C4-2B (cell line): ENCODE measurements around the gene HES6.

Source experiments
- CTCF ChIP-seq: fragments of 450-650 bp; conservative IDR thresholded peaks from 2 replicates; pipeline ENCODE4 v1.5.1; 2017; ENCODE audit warnings: mild to moderate bottlenecking
- ZFX ChIP-seq: fragments of 450-650 bp; IDR thresholded peaks from 2 replicates; pipeline ENCODE4 v1.6.1; 2017

- TF ChIP-seq CTCF (peak; percentile 70), ZFX (no peak)
Observed at GRCh38 chr2:238243496-238244076, 3.7 kb upstream of the HES6 start.
